Cardiac muscle cell (in vitro differentiated cells and primary cell): Measurements from ENCODE around the gene KIF6. TPM values are rescaled to one million over a fixed set of nuclear protein-coding genes. Genes with fewer than 3 reads are reported as not detected.

Experiments
- DNase-seq, 2 donors: peaks; one replicate each; pipeline versions ENCODE4 v3.0.0 to v3.0.0-alpha.2; 2010 to 2017; ENCODE audit warnings: low read depth in 1 of 2, low spot score in 1 of 2
- H3K27ac ChIP-seq: fragments of 200-600 bp; sonication (generic); 2 replicates; pipeline ENCODE4 v1.5.1; 2016
- H3K27me3 ChIP-seq: fragments of 200-600 bp; sonication (generic); 2 replicates; pipeline ENCODE4 v1.6.0; 2016; ENCODE audit warnings: control low read depth
- H3K36me3 ChIP-seq: fragments of 200-600 bp; sonication (generic); 2 replicates; pipeline ENCODE4 v1.5.1; 2016; ENCODE audit warnings: control low read depth
- H3K4me1 ChIP-seq: fragments of 200-600 bp; sonication (generic); 2 replicates; pipeline ENCODE4 v1.8.1; 2017; ENCODE audit warnings: low read depth, mild to moderate bottlenecking, mixed run types
- H3K4me3 ChIP-seq: fragments of 200-600 bp; sonication (generic); 2 replicates; pipeline ENCODE4 v1.5.1; 2016; ENCODE audit warnings: mild to moderate bottlenecking
- H3K9me3 ChIP-seq: fragments of 200-600 bp; sonication (generic); 2 replicates; pipeline ENCODE4 v1.5.1; 2017; ENCODE audit warnings: low read depth, mild to moderate bottlenecking, control low read depth
- CTCF ChIP-seq: IDR thresholded peaks from 2 replicates; pipeline ENCODE4 v1.5.1; 2012; ENCODE audit warnings: low read depth, mild to moderate bottlenecking, low read length
- polyA plus RNA-seq: library from polyadenylated mRNA; unstranded; fragments of >200 nt; fragmentation: Nextera tagmentation; extraction: Ambion mirVana; gene quantifications from 2 replicates; pipeline ENCODE4 v1.2.1, GENCODE V29; 2016
- total RNA-seq: library from RNA; depleted of rRNA; stranded (reverse); fragments of >200 nt; gene quantifications from 2 replicates; pipeline ENCODE4 v1.2.3, GENCODE V29; 2016

The KIF6 gene, protein sequence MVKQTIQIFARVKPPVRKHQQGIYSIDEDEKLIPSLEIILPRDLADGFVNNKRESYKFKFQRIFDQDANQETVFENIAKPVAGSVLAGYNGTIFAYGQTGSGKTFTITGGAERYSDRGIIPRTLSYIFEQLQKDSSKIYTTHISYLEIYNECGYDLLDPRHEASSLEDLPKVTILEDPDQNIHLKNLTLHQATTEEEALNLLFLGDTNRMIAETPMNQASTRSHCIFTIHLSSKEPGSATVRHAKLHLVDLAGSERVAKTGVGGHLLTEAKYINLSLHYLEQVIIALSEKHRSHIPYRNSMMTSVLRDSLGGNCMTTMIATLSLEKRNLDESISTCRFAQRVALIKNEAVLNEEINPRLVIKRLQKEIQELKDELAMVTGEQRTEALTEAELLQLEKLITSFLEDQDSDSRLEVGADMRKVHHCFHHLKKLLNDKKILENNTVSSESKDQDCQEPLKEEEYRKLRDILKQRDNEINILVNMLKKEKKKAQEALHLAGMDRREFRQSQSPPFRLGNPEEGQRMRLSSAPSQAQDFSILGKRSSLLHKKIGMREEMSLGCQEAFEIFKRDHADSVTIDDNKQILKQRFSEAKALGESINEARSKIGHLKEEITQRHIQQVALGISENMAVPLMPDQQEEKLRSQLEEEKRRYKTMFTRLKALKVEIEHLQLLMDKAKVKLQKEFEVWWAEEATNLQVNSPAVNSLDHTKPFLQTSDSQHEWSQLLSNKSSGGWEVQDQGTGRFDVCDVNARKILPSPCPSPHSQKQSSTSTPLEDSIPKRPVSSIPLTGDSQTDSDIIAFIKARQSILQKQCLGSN
- total RNA-seq (0.69 and 0.88 TPM in 2 replicates), polyA plus RNA-seq (1.7 and 2.9 TPM in 2 replicates)

DNA sequence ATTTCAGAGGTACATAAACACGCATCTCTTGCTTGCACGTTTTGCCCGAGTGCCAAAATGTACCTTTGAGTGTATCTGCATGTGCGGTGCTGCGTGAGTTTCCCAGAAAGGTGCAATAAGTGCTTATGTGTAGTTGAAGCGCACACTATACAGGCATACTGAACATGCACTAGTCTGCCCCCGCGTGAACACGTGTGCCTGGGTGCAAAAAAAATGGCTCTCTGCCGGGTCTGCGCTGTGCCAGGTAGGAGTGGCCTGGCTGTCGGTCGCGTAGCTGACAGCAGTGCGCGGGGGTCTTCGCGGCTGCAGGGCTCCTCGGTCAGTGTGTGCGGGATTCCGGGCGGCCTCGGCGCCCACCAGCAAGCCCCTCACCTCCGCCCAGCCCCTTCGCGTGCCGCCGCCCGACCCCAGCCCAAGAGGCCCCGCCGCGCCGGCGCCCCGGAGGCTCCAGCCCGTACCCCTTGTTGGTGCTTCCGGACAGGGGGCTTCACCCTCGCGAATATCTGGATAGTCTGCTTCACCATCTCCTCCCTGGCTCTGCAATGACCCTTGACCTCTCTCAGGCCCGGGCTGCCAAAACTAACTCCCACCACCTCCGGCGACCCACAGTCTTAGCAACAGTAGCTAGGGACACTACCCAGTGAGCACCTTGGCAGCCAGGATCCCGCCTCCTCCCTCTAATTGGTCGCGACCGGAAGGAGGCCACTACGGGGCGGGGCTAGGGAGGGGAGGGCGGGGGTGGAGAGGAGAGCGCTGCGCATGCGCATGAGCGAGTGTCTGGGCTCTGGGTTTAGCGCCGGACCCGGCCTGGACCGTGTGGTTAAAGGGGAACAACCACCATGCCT lies at the start of gene KIF6:
TSS of gene KIF6 (minus strand) at position 622 of the 845 bp plus-strand sequence. CDS start at position 524, 98 bp downstream.
- Histone ChIP-seq H3K27ac (no peak within 1 kb of the TSS), H3K4me3 (peak within 1 kb of the TSS; percentile 66), H3K27me3 (no peaks in the 10 kb centered on the region), H3K36me3 (no peaks in the 10 kb centered on the region), H3K4me1 (no peaks in the 10 kb centered on the region), H3K9me3 (no peaks in the 10 kb centered on the region)
- peak; percentile 95 to 96 for DNase-seq
- no peak for TF ChIP-seq CTCF

DNA sequence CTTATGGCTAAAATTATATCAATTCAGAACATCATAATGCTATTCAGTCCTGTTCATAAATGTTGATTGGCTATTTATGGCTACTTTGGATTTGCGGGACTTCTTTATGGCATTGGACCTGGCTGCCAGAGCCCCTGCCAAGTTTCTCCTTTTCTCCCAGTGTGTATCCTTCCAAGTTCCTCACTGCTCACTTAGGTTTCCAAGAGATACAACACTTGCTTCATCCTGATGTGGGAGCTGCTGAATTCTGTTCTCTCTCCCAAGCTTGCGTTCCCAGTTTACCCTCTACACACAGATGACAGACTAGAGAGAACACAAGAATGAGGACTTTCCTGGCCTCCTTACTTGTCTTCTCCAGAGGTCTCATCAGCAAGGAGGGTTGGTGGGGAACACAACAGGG lies 48.6 kb upstream of the KIF6 start:
- Histone ChIP-seq H3K36me3 (no peaks in the 10 kb centered on the region), H3K27ac (no peak overlapping the region), H3K4me1 (peaks cover 16% of the 10 kb centered on the region), H3K9me3 (no peaks in the 10 kb centered on the region), H3K4me3 (no peak overlapping the region), H3K27me3 (no peaks in the 10 kb centered on the region)
- no peak for TF ChIP-seq CTCF
- no peak for DNase-seq

DNA sequence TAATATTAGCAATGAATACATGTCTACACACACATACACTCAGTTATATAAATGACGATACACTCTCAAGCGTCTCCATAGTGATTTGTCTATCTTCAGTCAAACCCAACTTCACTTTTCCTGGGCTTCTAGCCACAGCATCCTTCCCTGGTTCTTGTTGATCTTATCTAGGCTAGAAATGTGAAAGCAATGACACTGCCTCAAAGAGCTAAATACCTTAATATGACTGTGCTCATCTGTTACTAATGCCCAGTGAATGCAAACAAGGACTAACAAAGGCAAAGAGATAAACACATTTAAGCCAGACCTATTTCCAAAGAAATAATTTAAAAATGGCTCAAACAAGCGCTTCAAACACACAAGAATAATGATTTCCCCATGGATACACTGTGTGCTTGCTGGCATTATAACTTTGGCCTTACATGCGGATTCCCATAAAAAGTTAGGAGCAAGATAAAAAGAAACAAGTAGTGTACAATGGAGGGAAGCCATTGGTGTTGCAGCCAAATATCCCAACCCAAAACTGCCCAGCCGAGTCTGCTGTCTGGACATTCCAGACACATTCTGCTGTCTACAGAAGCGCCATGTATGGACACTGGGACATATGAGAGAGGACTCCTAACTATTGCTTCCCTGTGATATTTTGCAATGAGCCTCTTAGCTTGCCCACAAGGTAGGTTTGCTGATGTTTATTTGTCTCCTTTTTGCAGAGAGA lies 47.5 kb upstream of the KIF6 start:
- DNase-seq: no peak
- Histone ChIP-seq H3K27me3 (no peaks in the 10 kb centered on the region), H3K36me3 (no peaks in the 10 kb centered on the region), H3K4me3 (no peak overlapping the region), H3K27ac (no peak overlapping the region), H3K4me1 (peaks cover 13% of the 10 kb centered on the region), H3K9me3 (no peaks in the 10 kb centered on the region)
- no peak for TF ChIP-seq CTCF

- no peak for DNase-seq
- Histone ChIP-seq H3K27me3 (no peaks in the 10 kb centered on the region), H3K4me3 (no peak overlapping the region), H3K9me3 (no peaks in the 10 kb centered on the region), H3K36me3 (no peaks in the 10 kb centered on the region), H3K27ac (no peak overlapping the region), H3K4me1 (no peaks in the 10 kb centered on the region)
- TF ChIP-seq CTCF: no peak
These were observed 45.2 kb upstream of the KIF6 start for GRCh38 chr6:39770446-39770845.

DNA sequence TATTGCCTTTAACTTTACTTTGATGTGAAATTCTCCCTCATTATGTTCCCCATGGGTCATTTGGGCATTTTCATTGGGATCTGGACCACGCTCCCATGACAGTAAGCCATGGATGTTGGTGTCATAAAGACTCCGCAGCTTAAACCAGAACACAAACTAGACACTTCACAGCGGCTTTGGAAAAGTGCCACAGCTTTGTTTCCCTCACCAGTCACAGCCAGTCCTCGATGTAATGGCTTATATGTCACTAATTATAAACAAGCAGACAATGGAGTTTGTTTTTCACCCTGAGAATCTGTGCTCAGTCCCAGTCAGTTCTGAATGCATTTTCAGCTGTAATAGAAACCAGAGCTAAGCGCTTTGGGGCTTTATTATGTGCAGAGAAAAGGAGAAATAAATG lies 43.8 kb upstream of the KIF6 start:
- no peak for DNase-seq
- Histone ChIP-seq H3K27me3 (no peaks in the 10 kb centered on the region), H3K4me1 (no peaks in the 10 kb centered on the region), H3K27ac (no peak overlapping the region), H3K9me3 (no peaks in the 10 kb centered on the region), H3K4me3 (no peak overlapping the region), H3K36me3 (no peaks in the 10 kb centered on the region)
- TF ChIP-seq CTCF: no peak
